ENCODE measurements around the gene ARHGAP26. TPM values are rescaled to one million over a fixed set of nuclear protein-coding genes. Genes with fewer than 3 reads are reported as not detected.

The ARHGAP26 gene
- total RNA-seq, 6 experiments from 2014 or later = 6.7 to 14.5 (median 8.3) TPM

DNA sequence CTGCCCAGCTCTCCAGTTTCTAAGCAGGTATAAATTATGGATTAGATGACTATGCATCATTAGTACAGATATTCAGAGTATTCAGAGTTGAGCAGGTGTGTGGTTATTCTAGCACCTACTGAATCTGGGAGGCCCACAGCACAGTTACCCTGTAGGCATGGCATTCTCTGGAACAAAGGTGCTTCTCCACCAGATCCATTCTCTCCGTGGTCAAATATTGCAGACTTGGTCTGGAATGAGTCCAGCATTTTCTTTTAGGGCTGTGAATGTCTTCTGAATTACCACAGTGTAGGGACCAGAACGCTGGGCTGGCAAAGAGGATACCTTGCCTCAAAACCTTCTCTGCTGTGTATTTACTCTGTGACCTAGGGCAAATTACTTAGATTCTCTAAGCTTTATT is 116.8 kb downstream of the ARHGAP26 start:
- peak in 2 of 4 donors; percentile 20 to 33 for ATAC-seq
- no peak overlapping the region for H3K27ac ChIP-seq
- TF ChIP-seq POLR2A (IDR thresholded peaks at IDR 0.05) (no peak), CTCF (IDR thresholded peaks at IDR 0.05) (no peak)
- intact Hi-C loops (cut with DNase I) = no loop called here
- H3K4me1 ChIP-seq = no peaks in the 10 kb centered on the region
- H3K9me3 ChIP-seq = no peaks in the 10 kb centered on the region
- 20% methylated on average over 1 of the region's 2 CpGs for WGBS (ENCODE audit: insufficient coverage, low coverage, low lambda C conversion rate, missing lambda C conversion rate)
- DNase-seq = no peak
- H3K4me3 ChIP-seq = no peak overlapping the region
- H3K27me3 ChIP-seq = no peaks in the 10 kb centered on the region
- H3K36me3 ChIP-seq = no peaks in the 10 kb centered on the region

DNA sequence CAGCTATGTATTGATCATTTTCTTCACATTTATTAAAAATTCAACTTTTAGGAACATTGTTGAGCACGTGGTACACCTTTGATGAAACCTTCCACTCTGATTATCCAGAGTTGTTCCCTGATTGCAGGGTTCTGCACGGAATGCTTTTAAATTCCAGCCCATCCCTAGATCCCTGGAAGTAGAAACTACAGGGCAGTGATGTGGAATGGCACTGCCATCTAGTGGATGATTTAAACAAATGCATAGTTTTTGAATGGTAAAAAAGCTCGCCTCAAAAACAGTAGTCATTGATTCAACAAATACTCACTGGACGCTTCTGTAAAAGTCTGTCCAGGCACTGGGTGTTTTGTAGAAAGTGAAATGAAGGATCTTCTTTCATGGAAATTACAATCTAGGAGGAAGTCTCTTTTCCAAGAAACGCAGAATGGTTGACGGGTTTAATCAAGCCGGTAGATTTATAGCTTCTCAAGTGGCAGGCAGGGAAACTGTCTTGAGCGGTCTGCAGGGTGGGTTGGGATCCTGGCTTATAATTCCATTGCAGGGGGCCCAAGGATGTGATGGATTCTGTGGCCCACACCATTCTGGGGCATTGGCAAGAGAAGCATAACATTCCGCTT is 118.4 kb downstream of the ARHGAP26 start:
- H3K9me3 ChIP-seq = no peaks in the 10 kb centered on the region
- no peak for DNase-seq
- TF ChIP-seq CTCF (IDR thresholded peaks at IDR 0.05) (peak; percentile 73 to 87 (median 79)), POLR2A (IDR thresholded peaks at IDR 0.05) (no peak)
- WGBS (ENCODE audit: insufficient coverage, low coverage, low lambda C conversion rate, missing lambda C conversion rate) = 46% methylated on average over 8 of the region's 9 CpGs
- ATAC-seq = peak; percentile 83 to 92 (median 86)
- H3K36me3 ChIP-seq = no peaks in the 10 kb centered on the region
- intact Hi-C loops (cut with DNase I) = no loop called here
- no peaks in the 10 kb centered on the region for H3K4me1 ChIP-seq
- no peak overlapping the region for H3K27ac ChIP-seq
- no peak overlapping the region for H3K4me3 ChIP-seq
- H3K27me3 ChIP-seq = no peaks in the 10 kb centered on the region

GRCh38 chr5:142892021-142892420 is 121.8 kb downstream of the ARHGAP26 start:
- intact Hi-C loops (cut with DNase I) = no loop called here
- TF ChIP-seq POLR2A (IDR thresholded peaks at IDR 0.05) (no peak), CTCF (IDR thresholded peaks at IDR 0.05) (no peak)
- H3K27ac ChIP-seq = no peak overlapping the region
- no peaks in the 10 kb centered on the region for H3K36me3 ChIP-seq
- H3K4me3 ChIP-seq = no peak overlapping the region
- H3K4me1 ChIP-seq = peaks cover 0 to 6% (median 0%) of the 10 kb centered on the region in 4 donors
- no peaks in the 10 kb centered on the region for H3K9me3 ChIP-seq
- no peak for DNase-seq
- H3K27me3 ChIP-seq = no peaks in the 10 kb centered on the region
- WGBS (ENCODE audit: insufficient coverage, low coverage, low lambda C conversion rate, missing lambda C conversion rate) = 73% methylated on average over 3 of the region's 3 CpGs
- no peak for ATAC-seq

DNA sequence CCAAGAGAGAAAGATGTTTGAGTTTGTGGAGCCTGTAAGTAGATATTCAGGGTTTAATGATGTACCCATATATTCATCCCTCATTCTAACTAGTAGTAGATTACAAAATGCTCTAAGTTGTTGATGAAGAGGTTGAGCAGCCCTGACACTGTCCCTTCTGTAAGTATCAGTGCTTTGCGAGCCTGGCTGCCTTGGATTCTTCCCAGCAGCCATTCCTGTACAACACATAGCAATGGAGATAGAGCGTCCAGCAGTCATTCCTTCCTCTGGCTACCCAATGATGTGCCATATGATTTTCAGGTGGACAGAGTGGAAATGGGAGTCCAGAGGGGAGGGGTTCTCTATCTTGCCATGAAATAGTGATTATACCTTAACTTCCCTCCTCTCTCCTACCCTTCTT is 124.1 kb downstream of the ARHGAP26 start:
- ATAC-seq (no peak), DNase-seq (no peak)
- H3K27me3 ChIP-seq = no peaks in the 10 kb centered on the region
- H3K4me3 ChIP-seq = no peak overlapping the region
- H3K4me1 ChIP-seq = peaks cover 0 to 6% (median 0%) of the 10 kb centered on the region in 4 donors
- no peak for TF ChIP-seq CTCF (IDR thresholded peaks at IDR 0.05)
- no peak for TF ChIP-seq POLR2A (IDR thresholded peaks at IDR 0.05)
- intact Hi-C loops (cut with DNase I) = no loop called here
- H3K9me3 ChIP-seq = no peaks in the 10 kb centered on the region
- no peak overlapping the region for H3K27ac ChIP-seq
- WGBS (ENCODE audit: insufficient coverage, low coverage, low lambda C conversion rate, missing lambda C conversion rate) = 83% methylated on average over 2 of the region's 2 CpGs
- no peaks in the 10 kb centered on the region for H3K36me3 ChIP-seq
